Large intestine (tissue), 3 donors: Measurements from ENCODE around the gene TBC1D7. TPM values are rescaled to one million over a fixed set of nuclear protein-coding genes. Genes with fewer than 3 reads are reported as not detected.

ENCODE experiments used
- DNase-seq, 2 donors: peaks; one replicate each; pipeline versions ENCODE4 v3.0.0 to v3.0.0-alpha.2; 2013
- H3K27ac ChIP-seq: one replicate; pipeline ENCODE4 v1.5.1; 2013; ENCODE audit warnings: low read length
- H3K27me3 ChIP-seq: 2 replicates; pipeline ENCODE4 v1.6.1; 2013; ENCODE audit warnings: low read length; ENCODE audit not compliant: control insufficient read depth, insufficient read depth
- H3K36me3 ChIP-seq: 2 replicates; pipeline ENCODE4 v1.6.1; 2013; ENCODE audit warnings: low read length; ENCODE audit not compliant: control insufficient read depth, insufficient read depth
- H3K4me1 ChIP-seq: one replicate; pipeline ENCODE4 v1.6.1; 2013; ENCODE audit warnings: low read length; ENCODE audit not compliant: control insufficient read depth, insufficient read depth
- H3K4me3 ChIP-seq: one replicate; pipeline ENCODE4 v1.5.1; 2013; ENCODE audit warnings: low read length
- H3K9me3 ChIP-seq: one replicate; pipeline ENCODE4 v1.6.1; 2013; ENCODE audit warnings: mild to moderate bottlenecking, low read depth, low read length, moderate library complexity; ENCODE audit not compliant: control insufficient read depth
- WGBS: methylation state at CpG from one replicate; pipeline ENCODE4 v1.1.5; 2013; ENCODE audit warnings: low lambda C conversion rate; ENCODE audit not compliant: insufficient coverage; 5-methylcytosine and 5-hydroxymethylcytosine counted together
- polyA plus RNA-seq: library from polyadenylated mRNA; unstranded; fragments of 120-200 nt; gene quantifications from one replicate; pipeline ENCODE4 v1.2.1, GENCODE V29; 2013

The TBC1D7 gene
- polyA plus RNA-seq, 1 donor: 15.6 TPM

GRCh38 chr6:13294499-13295069 is 33.8 kb downstream of the TBC1D7 start:
- H3K4me1 ChIP-seq: peaks cover 9% of the 10 kb centered on the region
- no peak for DNase-seq
- WGBS: 60% methylated on average over 1 of the region's 13 CpGs
- H3K27me3 ChIP-seq: no peaks in the 10 kb centered on the region
- H3K36me3 ChIP-seq: peaks cover 54% of the 10 kb centered on the region
- H3K9me3 ChIP-seq: no peaks in the 10 kb centered on the region
- H3K27ac ChIP-seq: no peak overlapping the region
- H3K4me3 ChIP-seq: no peak overlapping the region

- Histone ChIP-seq H3K9me3 (peaks cover 12% of the 10 kb centered on the region), H3K36me3 (peaks cover 50% of the 10 kb centered on the region), H3K27me3 (no peaks in the 10 kb centered on the region), H3K27ac (no peak overlapping the region), H3K4me3 (no peak overlapping the region), H3K4me1 (peaks cover 15% of the 10 kb centered on the region)
- WGBS: no CpG with 5 or more reads among the region's 9 CpGs
- DNase-seq: no peak
These were observed 35.6 kb downstream of the TBC1D7 start for GRCh38 chr6:13292774-13293173.

- WGBS: no CpG with 5 or more reads among the region's 2 CpGs
- DNase-seq: no peak
- H3K4me1 ChIP-seq: peaks cover 15% of the 10 kb centered on the region
- H3K4me3 ChIP-seq: no peak overlapping the region
- peaks cover 25% of the 10 kb centered on the region for H3K9me3 ChIP-seq
- H3K27me3 ChIP-seq: no peaks in the 10 kb centered on the region
- peak overlapping the region; percentile 19 for H3K27ac ChIP-seq
- H3K36me3 ChIP-seq: peaks cover 36% of the 10 kb centered on the region
These were observed 38.0 kb downstream of the TBC1D7 start for GRCh38 chr6:13290335-13290734.

GRCh38 chr6:13289789-13290318 is 38.5 kb downstream of the TBC1D7 start:
- H3K36me3 ChIP-seq: peaks cover 32% of the 10 kb centered on the region
- no peak overlapping the region for H3K4me3 ChIP-seq
- peaks cover 15% of the 10 kb centered on the region for H3K4me1 ChIP-seq
- H3K27ac ChIP-seq: peak overlapping the region; percentile 19
- H3K27me3 ChIP-seq: no peaks in the 10 kb centered on the region
- peaks cover 25% of the 10 kb centered on the region for H3K9me3 ChIP-seq
- 13% methylated on average over 3 of the region's 9 CpGs for WGBS
- DNase-seq: peak; percentile 75 to 92

GRCh38 chr6:13288969-13289391 is 39.4 kb downstream of the TBC1D7 start:
- DNase-seq: no peak
- WGBS: no CpG with 5 or more reads among the region's 13 CpGs
- H3K27ac ChIP-seq: peak overlapping the region; percentile 19
- H3K4me1 ChIP-seq: peaks cover 15% of the 10 kb centered on the region
- H3K9me3 ChIP-seq: peaks cover 25% of the 10 kb centered on the region
- H3K27me3 ChIP-seq: no peaks in the 10 kb centered on the region
- peaks cover 23% of the 10 kb centered on the region for H3K36me3 ChIP-seq
- H3K4me3 ChIP-seq: no peak overlapping the region

GRCh38 chr6:13288481-13288880 is 39.9 kb downstream of the TBC1D7 start:
- no peak for DNase-seq
- Histone ChIP-seq H3K27ac (no peak overlapping the region), H3K4me3 (no peak overlapping the region), H3K9me3 (peaks cover 25% of the 10 kb centered on the region), H3K36me3 (peaks cover 19% of the 10 kb centered on the region), H3K4me1 (peaks cover 15% of the 10 kb centered on the region), H3K27me3 (no peaks in the 10 kb centered on the region)
- no CpG with 5 or more reads among the region's 9 CpGs for WGBS

GRCh38 chr6:13287104-13287503 is 41.2 kb downstream of the TBC1D7 start:
- WGBS: no CpG with 5 or more reads among the region's 7 CpGs

GRCh38 chr6:13286181-13286580 is 42.2 kb downstream of the TBC1D7 start:
- 80% methylated on average over 2 of the region's 4 CpGs for WGBS
- H3K27ac ChIP-seq: no peak overlapping the region
- DNase-seq: no peak
- H3K4me3 ChIP-seq: no peak overlapping the region
- peaks cover 15% of the 10 kb centered on the region for H3K4me1 ChIP-seq
- H3K36me3 ChIP-seq: peaks cover 8% of the 10 kb centered on the region
- peaks cover 25% of the 10 kb centered on the region for H3K9me3 ChIP-seq
- H3K27me3 ChIP-seq: no peaks in the 10 kb centered on the region

More at GRCh38 chr6:13287104-13287503, 41.2 kb downstream of the TBC1D7 start:
- Histone ChIP-seq H3K36me3 (peaks cover 8% of the 10 kb centered on the region), H3K27ac (no peak overlapping the region), H3K27me3 (no peaks in the 10 kb centered on the region), H3K4me3 (no peak overlapping the region), H3K4me1 (peaks cover 15% of the 10 kb centered on the region), H3K9me3 (peaks cover 25% of the 10 kb centered on the region)
- no peak for DNase-seq

GRCh38 chr6:13285705-13286104 is 42.6 kb downstream of the TBC1D7 start:
- peaks cover 25% of the 10 kb centered on the region for H3K9me3 ChIP-seq
- no CpG with 5 or more reads among the region's 2 CpGs for WGBS
- DNase-seq: no peak
- peaks cover 8% of the 10 kb centered on the region for H3K36me3 ChIP-seq
- no peak overlapping the region for H3K4me3 ChIP-seq
- peaks cover 12% of the 10 kb centered on the region for H3K4me1 ChIP-seq
- H3K27me3 ChIP-seq: no peaks in the 10 kb centered on the region
- H3K27ac ChIP-seq: no peak overlapping the region

GRCh38 chr6:13284646-13285045 is 43.7 kb downstream of the TBC1D7 start:
- no CpG with 5 or more reads among the region's 6 CpGs for WGBS
- Histone ChIP-seq H3K9me3 (peaks cover 25% of the 10 kb centered on the region), H3K4me3 (no peak overlapping the region), H3K27me3 (no peaks in the 10 kb centered on the region), H3K4me1 (peaks cover 6% of the 10 kb centered on the region), H3K36me3 (peaks cover 8% of the 10 kb centered on the region), H3K27ac (no peak overlapping the region)
- no peak for DNase-seq

GRCh38 chr6:13283331-13283730 is 45.0 kb downstream of the TBC1D7 start:
- peak; percentile 19 to 65 for DNase-seq
- no peaks in the 10 kb centered on the region for H3K27me3 ChIP-seq
- H3K4me1 ChIP-seq: no peaks in the 10 kb centered on the region
- H3K36me3 ChIP-seq: peaks cover 2% of the 10 kb centered on the region
- peaks cover 18% of the 10 kb centered on the region for H3K9me3 ChIP-seq
- no CpG with 5 or more reads among the region's 14 CpGs for WGBS
- H3K27ac ChIP-seq: no peak overlapping the region
- H3K4me3 ChIP-seq: no peak overlapping the region
